ENCODE measurements around the gene MRPS18B.

DNA sequence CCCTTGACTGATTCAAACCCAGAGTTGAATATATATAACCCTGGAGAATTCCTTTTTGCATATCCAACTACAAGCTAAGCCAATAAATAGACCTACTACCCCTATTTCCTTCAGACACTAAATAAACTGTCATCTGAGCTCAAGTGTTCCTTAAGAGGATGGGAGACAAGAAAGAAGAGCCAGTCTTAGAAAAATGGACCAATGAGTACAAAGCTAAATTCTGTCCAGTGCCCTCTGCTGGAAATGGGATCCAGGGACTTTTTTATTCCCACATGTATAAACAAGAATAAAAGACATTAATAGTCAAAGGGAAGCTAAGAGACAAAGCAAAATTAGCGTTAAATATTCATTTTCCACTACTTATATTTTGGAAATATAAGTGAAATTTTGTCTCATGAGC is 5.4 kb upstream of the MRPS18B start:
- TF ChIP-seq, protein P1, sequence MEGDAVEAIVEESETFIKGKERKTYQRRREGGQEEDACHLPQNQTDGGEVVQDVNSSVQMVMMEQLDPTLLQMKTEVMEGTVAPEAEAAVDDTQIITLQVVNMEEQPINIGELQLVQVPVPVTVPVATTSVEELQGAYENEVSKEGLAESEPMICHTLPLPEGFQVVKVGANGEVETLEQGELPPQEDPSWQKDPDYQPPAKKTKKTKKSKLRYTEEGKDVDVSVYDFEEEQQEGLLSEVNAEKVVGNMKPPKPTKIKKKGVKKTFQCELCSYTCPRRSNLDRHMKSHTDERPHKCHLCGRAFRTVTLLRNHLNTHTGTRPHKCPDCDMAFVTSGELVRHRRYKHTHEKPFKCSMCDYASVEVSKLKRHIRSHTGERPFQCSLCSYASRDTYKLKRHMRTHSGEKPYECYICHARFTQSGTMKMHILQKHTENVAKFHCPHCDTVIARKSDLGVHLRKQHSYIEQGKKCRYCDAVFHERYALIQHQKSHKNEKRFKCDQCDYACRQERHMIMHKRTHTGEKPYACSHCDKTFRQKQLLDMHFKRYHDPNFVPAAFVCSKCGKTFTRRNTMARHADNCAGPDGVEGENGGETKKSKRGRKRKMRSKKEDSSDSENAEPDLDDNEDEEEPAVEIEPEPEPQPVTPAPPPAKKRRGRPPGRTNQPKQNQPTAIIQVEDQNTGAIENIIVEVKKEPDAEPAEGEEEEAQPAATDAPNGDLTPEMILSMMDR (conservative IDR thresholded peaks at IDR 0.05; ENCODE audit: low read depth, low read length) = peak; percentile 61
- no peak for TF ChIP-seq EZH2 (IDR thresholded peaks at IDR 0.05; ENCODE audit: borderline replicate concordance, low read depth, low read length, poor library complexity, severe bottlenecking)

Measured in A673 (cell line).